ENCODE results near the gene CNTNAP5.

Gene CNTNAP5

DNA sequence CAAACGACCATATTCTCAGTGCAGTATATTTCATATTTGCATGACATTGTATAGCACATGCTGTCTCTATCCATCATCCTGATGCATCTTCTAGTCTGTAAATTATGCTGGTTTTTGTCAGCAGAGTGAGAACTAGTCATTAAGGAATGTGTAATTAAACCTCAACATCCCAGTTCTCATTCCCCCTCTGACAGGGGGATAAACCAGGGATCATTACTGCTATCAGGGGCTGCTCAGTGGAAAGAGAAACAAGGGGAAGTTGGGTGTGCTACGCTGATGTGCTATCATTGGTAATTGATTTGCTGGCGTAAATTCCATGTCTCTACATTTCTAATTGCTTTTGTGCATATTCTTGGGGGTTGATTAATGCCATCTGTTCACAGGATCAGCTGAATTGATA, 7.7 kb downstream of the CNTNAP5 start:
- no peak for DNase-seq
- Histone ChIP-seq H3K4me3 (ENCODE audit: insufficient read depth, low read depth, low read length, poor library complexity, severe bottlenecking) (no peak overlapping the region), H3K4me1 (ENCODE audit: control insufficient read depth, insufficient read depth, low read length, poor library complexity, severe bottlenecking) (no peaks in the 10 kb centered on the region), H3K9me3 (ENCODE audit: control insufficient read depth, low read length) (no peaks in the 10 kb centered on the region), H3K36me3 (ENCODE audit: control insufficient read depth, insufficient read depth, low read length) (no peaks in the 10 kb centered on the region), H3K27ac (ENCODE audit: insufficient read depth, low read length, poor library complexity, severe bottlenecking) (no peak overlapping the region), H3K27me3 (replicated peaks; ENCODE audit: control insufficient read depth, insufficient read depth, low read length, poor library complexity, severe bottlenecking) (no peaks in the 10 kb centered on the region)

- H3K27ac ChIP-seq (ENCODE audit: insufficient read depth, low read length, poor library complexity, severe bottlenecking): no peak overlapping the region
- no peak for DNase-seq
- H3K9me3 ChIP-seq (ENCODE audit: control insufficient read depth, low read length): no peaks in the 10 kb centered on the region
- H3K36me3 ChIP-seq (ENCODE audit: control insufficient read depth, insufficient read depth, low read length): no peaks in the 10 kb centered on the region
- H3K27me3 ChIP-seq (replicated peaks; ENCODE audit: control insufficient read depth, insufficient read depth, low read length, poor library complexity, severe bottlenecking): no peaks in the 10 kb centered on the region
- H3K4me1 ChIP-seq (ENCODE audit: control insufficient read depth, insufficient read depth, low read length, poor library complexity, severe bottlenecking): no peaks in the 10 kb centered on the region
- H3K4me3 ChIP-seq (ENCODE audit: insufficient read depth, low read depth, low read length, poor library complexity, severe bottlenecking): no peak overlapping the region
Observed at GRCh38 chr2:124034265-124034664, 9.2 kb downstream of the CNTNAP5 start.

DNA sequence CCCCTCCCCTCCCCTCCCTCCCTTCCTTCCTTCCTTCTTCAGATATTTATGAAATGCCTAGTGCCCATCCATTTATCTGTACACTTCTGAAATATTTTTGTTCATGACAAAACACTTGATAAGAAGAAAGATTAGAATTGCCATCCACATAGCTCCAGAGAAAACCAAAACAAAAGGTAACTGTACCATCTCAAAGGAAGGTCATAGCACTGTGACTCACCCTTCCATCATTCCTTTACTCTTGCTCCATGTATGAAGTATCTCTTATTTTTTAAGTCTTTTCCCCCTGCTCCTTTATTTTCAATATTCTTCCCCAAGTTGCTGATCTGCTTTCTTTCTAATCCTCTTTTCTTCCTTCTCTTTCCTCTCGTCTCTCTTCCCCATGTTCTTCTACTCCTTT, 9.9 kb downstream of the CNTNAP5 start:
- H3K36me3 ChIP-seq (ENCODE audit: control insufficient read depth, insufficient read depth, low read length): no peaks in the 10 kb centered on the region
- DNase-seq: no peak
- no peak overlapping the region for H3K4me3 ChIP-seq (ENCODE audit: insufficient read depth, low read depth, low read length, poor library complexity, severe bottlenecking)
- no peaks in the 10 kb centered on the region for H3K4me1 ChIP-seq (ENCODE audit: control insufficient read depth, insufficient read depth, low read length, poor library complexity, severe bottlenecking)
- no peaks in the 10 kb centered on the region for H3K9me3 ChIP-seq (ENCODE audit: control insufficient read depth, low read length)
- no peaks in the 10 kb centered on the region for H3K27me3 ChIP-seq (replicated peaks; ENCODE audit: control insufficient read depth, insufficient read depth, low read length, poor library complexity, severe bottlenecking)
- no peak overlapping the region for H3K27ac ChIP-seq (ENCODE audit: insufficient read depth, low read length, poor library complexity, severe bottlenecking)

DNA sequence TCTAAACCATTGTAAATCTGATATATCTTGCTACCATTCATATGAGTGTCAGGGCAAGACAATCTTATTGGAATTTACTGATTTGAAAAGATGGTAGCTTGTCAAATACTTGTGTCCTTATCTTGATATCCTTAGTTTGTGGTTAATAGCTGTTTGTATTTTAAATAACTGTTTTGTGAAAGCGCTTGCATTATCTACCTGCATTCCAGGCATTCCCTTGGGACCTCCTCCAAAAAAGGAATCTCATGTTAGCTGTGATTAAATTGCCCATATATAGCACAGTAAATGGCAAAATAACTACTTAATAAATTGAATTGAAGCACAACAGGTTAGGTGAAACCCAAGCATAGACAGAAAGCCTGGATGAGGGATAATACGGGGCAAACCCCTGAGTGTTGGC, 13.9 kb downstream of the CNTNAP5 start:
- Histone ChIP-seq H3K4me1 (ENCODE audit: control insufficient read depth, insufficient read depth, low read length, poor library complexity, severe bottlenecking) (no peaks in the 10 kb centered on the region), H3K36me3 (ENCODE audit: control insufficient read depth, insufficient read depth, low read length) (no peaks in the 10 kb centered on the region), H3K27me3 (replicated peaks; ENCODE audit: control insufficient read depth, insufficient read depth, low read length, poor library complexity, severe bottlenecking) (no peaks in the 10 kb centered on the region), H3K27ac (ENCODE audit: insufficient read depth, low read length, poor library complexity, severe bottlenecking) (no peak overlapping the region), H3K9me3 (ENCODE audit: control insufficient read depth, low read length) (no peaks in the 10 kb centered on the region), H3K4me3 (ENCODE audit: insufficient read depth, low read depth, low read length, poor library complexity, severe bottlenecking) (no peak overlapping the region)
- DNase-seq: no peak

GRCh38 chr2:124039762-124040291, 14.7 kb downstream of the CNTNAP5 start:
- no peak overlapping the region for H3K27ac ChIP-seq (ENCODE audit: insufficient read depth, low read length, poor library complexity, severe bottlenecking)
- no peaks in the 10 kb centered on the region for H3K36me3 ChIP-seq (ENCODE audit: control insufficient read depth, insufficient read depth, low read length)
- H3K27me3 ChIP-seq (replicated peaks; ENCODE audit: control insufficient read depth, insufficient read depth, low read length, poor library complexity, severe bottlenecking): no peaks in the 10 kb centered on the region
- H3K4me1 ChIP-seq (ENCODE audit: control insufficient read depth, insufficient read depth, low read length, poor library complexity, severe bottlenecking): no peaks in the 10 kb centered on the region
- no peaks in the 10 kb centered on the region for H3K9me3 ChIP-seq (ENCODE audit: control insufficient read depth, low read length)
- no peak for DNase-seq
- H3K4me3 ChIP-seq (ENCODE audit: insufficient read depth, low read depth, low read length, poor library complexity, severe bottlenecking): no peak overlapping the region

DNA sequence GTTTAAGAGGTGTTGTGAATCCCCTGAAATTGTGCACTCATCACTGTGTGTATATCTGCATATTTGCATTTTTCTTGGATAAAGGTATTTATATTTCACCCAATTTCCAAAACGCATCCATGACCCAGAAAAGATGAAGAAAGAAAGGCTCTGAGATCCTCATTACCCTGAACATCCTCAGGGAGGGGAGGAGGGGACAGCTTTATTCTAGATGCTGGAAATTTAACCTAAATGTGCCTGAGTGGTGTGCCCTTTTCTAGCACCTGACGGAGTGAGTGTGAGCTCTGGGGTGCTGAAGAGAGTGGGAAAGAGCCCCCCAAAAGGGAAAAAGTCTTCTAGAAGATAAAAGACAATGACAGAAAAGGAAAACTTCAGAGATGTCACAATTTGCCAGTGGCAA, 20.8 kb downstream of the CNTNAP5 start:
- no peaks in the 10 kb centered on the region for H3K9me3 ChIP-seq (ENCODE audit: control insufficient read depth, low read length)
- no peaks in the 10 kb centered on the region for H3K4me1 ChIP-seq (ENCODE audit: control insufficient read depth, insufficient read depth, low read length, poor library complexity, severe bottlenecking)
- no peak overlapping the region for H3K27ac ChIP-seq (ENCODE audit: insufficient read depth, low read length, poor library complexity, severe bottlenecking)
- DNase-seq: no peak
- H3K4me3 ChIP-seq (ENCODE audit: insufficient read depth, low read depth, low read length, poor library complexity, severe bottlenecking): no peak overlapping the region
- no peaks in the 10 kb centered on the region for H3K27me3 ChIP-seq (replicated peaks; ENCODE audit: control insufficient read depth, insufficient read depth, low read length, poor library complexity, severe bottlenecking)
- no peaks in the 10 kb centered on the region for H3K36me3 ChIP-seq (ENCODE audit: control insufficient read depth, insufficient read depth, low read length)

- Histone ChIP-seq H3K27ac (ENCODE audit: insufficient read depth, low read length, poor library complexity, severe bottlenecking) (no peak overlapping the region), H3K4me3 (ENCODE audit: insufficient read depth, low read depth, low read length, poor library complexity, severe bottlenecking) (no peak overlapping the region), H3K4me1 (ENCODE audit: control insufficient read depth, insufficient read depth, low read length, poor library complexity, severe bottlenecking) (no peaks in the 10 kb centered on the region), H3K9me3 (ENCODE audit: control insufficient read depth, low read length) (no peaks in the 10 kb centered on the region), H3K36me3 (ENCODE audit: control insufficient read depth, insufficient read depth, low read length) (no peaks in the 10 kb centered on the region), H3K27me3 (replicated peaks; ENCODE audit: control insufficient read depth, insufficient read depth, low read length, poor library complexity, severe bottlenecking) (no peaks in the 10 kb centered on the region)
- DNase-seq: no peak
Observed at GRCh38 chr2:124046332-124046731, 21.2 kb downstream of the CNTNAP5 start.

GRCh38 chr2:124048102-124048501, 23.0 kb downstream of the CNTNAP5 start:
- no peaks in the 10 kb centered on the region for H3K27me3 ChIP-seq (replicated peaks; ENCODE audit: control insufficient read depth, insufficient read depth, low read length, poor library complexity, severe bottlenecking)
- H3K36me3 ChIP-seq (ENCODE audit: control insufficient read depth, insufficient read depth, low read length): no peaks in the 10 kb centered on the region
- no peak overlapping the region for H3K4me3 ChIP-seq (ENCODE audit: insufficient read depth, low read depth, low read length, poor library complexity, severe bottlenecking)
- DNase-seq: no peak
- no peaks in the 10 kb centered on the region for H3K9me3 ChIP-seq (ENCODE audit: control insufficient read depth, low read length)
- no peak overlapping the region for H3K27ac ChIP-seq (ENCODE audit: insufficient read depth, low read length, poor library complexity, severe bottlenecking)
- H3K4me1 ChIP-seq (ENCODE audit: control insufficient read depth, insufficient read depth, low read length, poor library complexity, severe bottlenecking): no peaks in the 10 kb centered on the region

GRCh38 chr2:124048664-124049063, 23.6 kb downstream of the CNTNAP5 start:
- H3K9me3 ChIP-seq (ENCODE audit: control insufficient read depth, low read length): no peaks in the 10 kb centered on the region
- H3K27me3 ChIP-seq (replicated peaks; ENCODE audit: control insufficient read depth, insufficient read depth, low read length, poor library complexity, severe bottlenecking): no peaks in the 10 kb centered on the region
- DNase-seq: no peak
- no peak overlapping the region for H3K27ac ChIP-seq (ENCODE audit: insufficient read depth, low read length, poor library complexity, severe bottlenecking)
- H3K4me3 ChIP-seq (ENCODE audit: insufficient read depth, low read depth, low read length, poor library complexity, severe bottlenecking): no peak overlapping the region
- no peaks in the 10 kb centered on the region for H3K36me3 ChIP-seq (ENCODE audit: control insufficient read depth, insufficient read depth, low read length)
- no peaks in the 10 kb centered on the region for H3K4me1 ChIP-seq (ENCODE audit: control insufficient read depth, insufficient read depth, low read length, poor library complexity, severe bottlenecking)

- Histone ChIP-seq H3K9me3 (ENCODE audit: control insufficient read depth, low read length) (no peaks in the 10 kb centered on the region), H3K4me3 (ENCODE audit: insufficient read depth, low read depth, low read length, poor library complexity, severe bottlenecking) (no peak overlapping the region), H3K4me1 (ENCODE audit: control insufficient read depth, insufficient read depth, low read length, poor library complexity, severe bottlenecking) (no peaks in the 10 kb centered on the region), H3K27ac (ENCODE audit: insufficient read depth, low read length, poor library complexity, severe bottlenecking) (no peak overlapping the region), H3K36me3 (ENCODE audit: control insufficient read depth, insufficient read depth, low read length) (no peaks in the 10 kb centered on the region), H3K27me3 (replicated peaks; ENCODE audit: control insufficient read depth, insufficient read depth, low read length, poor library complexity, severe bottlenecking) (no peaks in the 10 kb centered on the region)
- no peak for DNase-seq
Observed at GRCh38 chr2:124049136-124049535, 24.0 kb downstream of the CNTNAP5 start.
